Mucosa of descending colon (tissue), 3 donors: ENCODE results near the gene INKA1. TPM values are rescaled to one million over a fixed set of nuclear protein-coding genes. Genes with fewer than 3 reads are reported as not detected.

Source experiments
- ATAC-seq: fragments of 200-7000 bp; cut with Tn5 transposase; one replicate; pipeline ENCODE4 v1.9.1; 2020; ENCODE audit warnings: mild to moderate bottlenecking, moderate library complexity
- DNase-seq, 3 donors: peaks; one replicate each; pipeline ENCODE4 v3.0.0-alpha.2; 2020
- H3K36me3 ChIP-seq: fragments of 200-600 bp; one replicate; pipeline ENCODE4 v1.8.0; 2021; ENCODE audit warnings: low read depth, mild to moderate bottlenecking
- H3K4me1 ChIP-seq: fragments of 200-600 bp; one replicate; pipeline ENCODE4 v1.8.0; 2021; ENCODE audit warnings: low read depth, mild to moderate bottlenecking
- H3K4me3 ChIP-seq: fragments of 200-600 bp; one replicate; pipeline ENCODE4 v1.8.0; 2021; ENCODE audit warnings: mild to moderate bottlenecking
- H3K9me3 ChIP-seq: fragments of 200-600 bp; one replicate; pipeline ENCODE4 v1.8.0; 2021; ENCODE audit warnings: mild to moderate bottlenecking
- intact Hi-C, 2 donors: fragments of 100-400 bp; cut with DNase I in 1 of 2; cut with micrococcal nuclease in 1 of 2; formaldehyde crosslinking; loops; one replicate each; pipeline versions ENCODE4 v1.11.0 to v1.11.1; 2022; cut with DNase I, micrococcal nuclease
- long read RNA-seq, 2 donors: library from polyadenylated mRNA; unstranded; transcript quantifications; one replicate each; pipeline ENCODE4 v2.0.0, GENCODE V29; 2019 to 2021
- total RNA-seq, 3 donors: library from RNA; stranded (reverse); fragmentation: NEBNext Ultra II Directional in 2 of 3; extraction: Animal tissue kit (Norgen Biotek cat#: 25700) in 2 of 3; gene quantifications; one replicate each; pipeline versions ENCODE4 v1.2.1 to v1.2.4, GENCODE V29; 2021 to 2023
- TF ChIP-seq, protein P1 (sequence below): fragments of 200-600 bp; IDR thresholded peaks from one replicate; pipeline ENCODE4 v1.8.0; 2022; ENCODE audit warnings: antibody characterized with exemption, mild to moderate bottlenecking
- donor health status: DM: no; HTN: no; CAD: no; lungs with moderate emphysema.
- donor health status: DM: no; HTN: no; CAD: no.
- donor health status: DM: no; HTN: yes; CAD: no.

The INKA1 gene
- total RNA-seq, result 1 to 10 TPM in 2 of 3 donors, under 1 TPM in 1; 0.58 to 2.8 (median 1.6) TPM
- long read RNA-seq, donor 1, partial matches to known transcripts, result 3 of 6 reads
- long read RNA-seq, donor 1, other reads (novel, unspliced or antisense), result 1 of 6 reads
- long read RNA-seq, donor 2, result 0 reads

DNA sequence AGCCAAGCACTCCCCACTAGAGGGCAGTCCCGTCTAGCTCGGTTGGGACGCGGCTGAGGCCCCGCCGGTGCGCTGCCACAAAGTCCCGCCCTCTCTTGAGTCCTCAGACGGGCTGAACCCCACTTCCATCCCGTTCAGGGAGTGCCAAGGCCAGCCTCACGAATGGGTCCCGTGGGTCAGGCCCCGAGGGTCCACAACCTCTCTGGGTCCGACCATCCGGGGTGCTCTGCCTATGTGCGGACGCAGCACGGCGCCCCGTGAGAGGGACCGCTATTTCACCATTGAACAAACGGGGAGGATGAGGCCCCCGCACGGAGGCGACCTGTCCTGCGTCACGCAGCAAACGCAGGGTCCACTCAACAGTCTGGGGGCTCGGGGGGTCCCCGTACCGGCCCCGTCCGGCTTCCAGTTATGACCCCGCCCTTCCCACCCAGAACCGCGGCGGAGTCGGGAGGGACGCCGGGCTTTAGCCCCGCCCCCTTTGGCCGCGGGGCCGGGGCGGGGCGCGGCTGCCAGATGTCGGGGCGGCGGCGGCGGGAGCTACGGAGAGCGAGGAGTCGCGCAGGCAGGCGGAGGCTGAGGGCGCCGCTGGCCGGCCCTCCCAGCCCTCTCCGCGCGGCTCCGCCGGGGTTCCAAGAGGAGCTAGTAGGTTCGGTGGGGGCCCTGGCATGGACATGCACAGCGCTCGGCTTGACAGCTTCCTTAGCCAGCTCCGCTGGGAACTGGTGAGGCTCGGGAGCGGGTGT is at the start of gene INKA1:
TSS of gene INKA1 (plus strand) at position 543 of the 746 bp plus-strand sequence. CDS start at position 675, 132 bp downstream.
- intact Hi-C loops, result loop anchor here (5.0 kb wide), 2 partner anchors 34 to 39 kb away; no protein-coding TSS in a partner anchor
- TF ChIP-seq, protein P1, sequence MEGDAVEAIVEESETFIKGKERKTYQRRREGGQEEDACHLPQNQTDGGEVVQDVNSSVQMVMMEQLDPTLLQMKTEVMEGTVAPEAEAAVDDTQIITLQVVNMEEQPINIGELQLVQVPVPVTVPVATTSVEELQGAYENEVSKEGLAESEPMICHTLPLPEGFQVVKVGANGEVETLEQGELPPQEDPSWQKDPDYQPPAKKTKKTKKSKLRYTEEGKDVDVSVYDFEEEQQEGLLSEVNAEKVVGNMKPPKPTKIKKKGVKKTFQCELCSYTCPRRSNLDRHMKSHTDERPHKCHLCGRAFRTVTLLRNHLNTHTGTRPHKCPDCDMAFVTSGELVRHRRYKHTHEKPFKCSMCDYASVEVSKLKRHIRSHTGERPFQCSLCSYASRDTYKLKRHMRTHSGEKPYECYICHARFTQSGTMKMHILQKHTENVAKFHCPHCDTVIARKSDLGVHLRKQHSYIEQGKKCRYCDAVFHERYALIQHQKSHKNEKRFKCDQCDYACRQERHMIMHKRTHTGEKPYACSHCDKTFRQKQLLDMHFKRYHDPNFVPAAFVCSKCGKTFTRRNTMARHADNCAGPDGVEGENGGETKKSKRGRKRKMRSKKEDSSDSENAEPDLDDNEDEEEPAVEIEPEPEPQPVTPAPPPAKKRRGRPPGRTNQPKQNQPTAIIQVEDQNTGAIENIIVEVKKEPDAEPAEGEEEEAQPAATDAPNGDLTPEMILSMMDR, result peak; percentile 92
- Histone ChIP-seq H3K36me3 (no peaks in the 10 kb centered on the region), H3K4me3 (peak within 1 kb of the TSS; percentile 51), H3K4me1 (peaks cover 16% of the 10 kb centered on the region), H3K9me3 (no peaks in the 10 kb centered on the region)
- DNase-seq, result peak; percentile 91 to 95 (median 94)
- peak; percentile 91 for ATAC-seq

DNA sequence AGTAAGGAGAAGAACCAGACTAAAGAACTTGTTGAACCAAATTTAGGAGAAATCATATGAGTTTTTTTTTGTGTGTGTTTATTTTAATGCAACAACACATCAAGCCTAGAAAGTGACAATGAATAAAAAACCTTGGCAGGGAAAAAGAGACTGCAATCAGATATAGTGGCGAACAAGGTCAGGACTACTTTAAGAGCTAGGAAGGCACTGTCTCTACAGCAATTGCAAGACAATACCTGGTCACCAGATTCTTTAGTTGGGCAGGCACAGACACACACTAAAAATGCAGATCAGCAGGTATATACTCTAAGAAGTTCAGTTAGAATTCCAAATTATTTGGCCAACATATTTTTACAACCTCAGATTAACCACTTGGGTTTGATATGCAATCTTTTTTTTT is 48.5 kb upstream of the INKA1 start:
- H3K4me1 ChIP-seq, result no peaks in the 10 kb centered on the region
- H3K4me3 ChIP-seq, result no peak overlapping the region
- no peaks in the 10 kb centered on the region for H3K9me3 ChIP-seq
- ATAC-seq, result no peak
- DNase-seq, result no peak
- TF ChIP-seq, protein P1, result no peak
- H3K36me3 ChIP-seq, result no peaks in the 10 kb centered on the region
- intact Hi-C loops, result no loop called here

DNA sequence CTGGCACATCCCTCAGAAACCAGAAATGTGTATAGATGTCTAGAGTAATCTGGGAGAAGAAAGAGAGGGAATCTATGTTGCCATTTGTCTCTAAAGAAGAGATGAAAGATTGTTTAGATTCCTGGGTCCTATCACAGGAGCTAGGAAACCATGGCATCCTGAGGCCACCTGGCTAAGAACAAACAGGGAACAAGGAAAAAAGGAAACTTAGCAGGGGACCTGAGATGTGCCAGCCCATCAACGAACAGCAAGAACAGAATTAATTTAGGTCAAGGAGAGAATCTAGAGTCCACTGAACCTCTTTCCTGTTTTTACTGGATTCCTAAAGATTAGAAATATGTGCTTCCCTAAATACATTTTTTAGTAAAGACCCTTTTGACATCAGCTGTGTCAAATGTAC is 47.0 kb upstream of the INKA1 start:
- no peak for ATAC-seq
- intact Hi-C loops, result no loop called here
- H3K4me1 ChIP-seq, result no peaks in the 10 kb centered on the region
- DNase-seq, result no peak
- H3K4me3 ChIP-seq, result no peak overlapping the region
- TF ChIP-seq, protein P1, result no peak
- H3K9me3 ChIP-seq, result no peaks in the 10 kb centered on the region
- no peaks in the 10 kb centered on the region for H3K36me3 ChIP-seq

DNA sequence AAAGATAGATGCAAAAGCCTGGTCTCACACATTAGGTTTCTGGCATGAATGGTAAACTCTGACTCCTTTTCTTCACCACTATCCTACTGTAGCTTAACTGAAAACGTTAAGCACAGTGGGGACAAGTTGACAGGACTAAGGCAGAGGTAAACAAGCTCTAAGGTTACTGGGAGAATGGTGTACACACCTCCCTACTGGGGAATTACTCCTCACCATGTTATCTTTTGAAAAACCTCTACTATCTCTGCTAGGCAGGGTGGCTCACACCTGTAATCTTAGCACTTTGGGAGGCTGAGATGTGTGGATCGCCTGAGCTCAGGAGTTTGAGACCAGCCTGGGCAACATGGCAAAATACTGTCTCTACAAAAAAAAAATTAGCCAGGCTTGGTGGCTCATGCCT is 45.9 kb upstream of the INKA1 start:
- H3K36me3 ChIP-seq, result no peaks in the 10 kb centered on the region
- TF ChIP-seq, protein P1, result no peak
- H3K9me3 ChIP-seq, result no peaks in the 10 kb centered on the region
- no peak for DNase-seq
- no peak for ATAC-seq
- no peak overlapping the region for H3K4me3 ChIP-seq
- no peaks in the 10 kb centered on the region for H3K4me1 ChIP-seq
- intact Hi-C loops, result no loop called here

DNA sequence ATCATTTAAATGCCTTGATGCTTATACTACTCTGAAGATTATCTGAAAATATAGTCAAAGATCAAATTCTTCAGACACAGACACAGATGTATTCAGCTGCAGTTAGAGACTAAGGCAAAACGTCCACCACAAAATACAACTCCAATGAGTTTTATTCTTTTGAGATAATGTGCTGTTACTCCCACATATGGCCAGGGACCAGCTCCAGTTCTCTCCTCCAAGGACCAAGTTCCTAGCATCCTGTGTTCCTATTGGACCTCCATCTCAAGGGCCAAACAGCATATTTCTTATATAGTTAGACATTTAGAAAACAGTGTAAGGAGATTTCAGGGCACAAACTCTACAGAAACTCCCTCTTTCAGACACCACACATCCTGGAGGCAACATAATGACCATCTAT is 43.8 kb upstream of the INKA1 start:
- ATAC-seq (no peak), DNase-seq (no peak)
- H3K36me3 ChIP-seq, result no peaks in the 10 kb centered on the region
- H3K4me3 ChIP-seq, result no peak overlapping the region
- intact Hi-C loops, result no loop called here
- H3K9me3 ChIP-seq, result no peaks in the 10 kb centered on the region
- TF ChIP-seq, protein P1, result no peak
- H3K4me1 ChIP-seq, result no peaks in the 10 kb centered on the region
